ENCODE measurements around the gene ZNF605. TPM values are rescaled to one million over a fixed set of nuclear protein-coding genes. Genes with fewer than 3 reads are reported as not detected.

Gene ZNF605
- 6.2 and 12.3 TPM in 2 replicates for total RNA-seq

DNA sequence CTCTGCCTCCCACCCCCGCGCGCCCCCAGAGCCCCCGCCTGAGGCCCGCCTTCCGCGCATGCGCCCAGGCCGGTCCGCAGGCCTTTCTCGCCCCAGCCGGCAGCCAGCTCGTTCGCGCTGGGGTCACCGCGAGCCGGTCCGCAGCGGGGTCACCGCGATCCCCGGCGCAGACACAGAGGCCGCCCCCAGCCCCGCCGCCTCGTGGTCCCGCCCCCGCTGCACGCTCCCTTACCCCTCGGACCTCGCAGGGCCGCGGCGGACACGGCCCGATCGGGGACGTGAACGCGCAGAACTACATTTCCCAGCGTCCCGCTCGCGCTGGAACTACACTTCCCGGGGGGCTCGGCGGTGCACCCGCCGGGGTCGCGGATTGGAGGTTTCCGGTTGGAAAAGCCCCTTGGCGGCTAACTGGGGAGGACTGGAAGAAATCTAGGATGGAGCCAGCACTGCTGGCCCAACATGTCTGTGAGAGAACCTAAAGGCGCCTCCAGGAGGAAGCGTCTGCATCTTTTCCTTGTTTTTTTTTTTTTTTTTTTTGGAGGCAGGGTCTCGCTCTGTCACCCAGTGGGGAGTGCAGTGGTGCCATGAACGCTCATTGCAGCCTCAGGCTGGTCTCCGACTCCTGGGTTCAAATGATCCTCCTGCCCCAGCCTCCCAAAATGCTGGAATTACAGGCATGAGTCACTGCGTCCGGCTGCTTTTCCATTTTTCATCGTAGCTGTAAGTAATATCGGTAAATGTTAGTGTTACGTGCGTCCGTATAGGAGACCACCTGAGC is at the start of gene ZNF605:
Gene ZNF605 (minus strand): TSS at position 296 of the 778 bp plus-strand sequence. CDS start 10,671 bp downstream, outside the sequence.

DNA sequence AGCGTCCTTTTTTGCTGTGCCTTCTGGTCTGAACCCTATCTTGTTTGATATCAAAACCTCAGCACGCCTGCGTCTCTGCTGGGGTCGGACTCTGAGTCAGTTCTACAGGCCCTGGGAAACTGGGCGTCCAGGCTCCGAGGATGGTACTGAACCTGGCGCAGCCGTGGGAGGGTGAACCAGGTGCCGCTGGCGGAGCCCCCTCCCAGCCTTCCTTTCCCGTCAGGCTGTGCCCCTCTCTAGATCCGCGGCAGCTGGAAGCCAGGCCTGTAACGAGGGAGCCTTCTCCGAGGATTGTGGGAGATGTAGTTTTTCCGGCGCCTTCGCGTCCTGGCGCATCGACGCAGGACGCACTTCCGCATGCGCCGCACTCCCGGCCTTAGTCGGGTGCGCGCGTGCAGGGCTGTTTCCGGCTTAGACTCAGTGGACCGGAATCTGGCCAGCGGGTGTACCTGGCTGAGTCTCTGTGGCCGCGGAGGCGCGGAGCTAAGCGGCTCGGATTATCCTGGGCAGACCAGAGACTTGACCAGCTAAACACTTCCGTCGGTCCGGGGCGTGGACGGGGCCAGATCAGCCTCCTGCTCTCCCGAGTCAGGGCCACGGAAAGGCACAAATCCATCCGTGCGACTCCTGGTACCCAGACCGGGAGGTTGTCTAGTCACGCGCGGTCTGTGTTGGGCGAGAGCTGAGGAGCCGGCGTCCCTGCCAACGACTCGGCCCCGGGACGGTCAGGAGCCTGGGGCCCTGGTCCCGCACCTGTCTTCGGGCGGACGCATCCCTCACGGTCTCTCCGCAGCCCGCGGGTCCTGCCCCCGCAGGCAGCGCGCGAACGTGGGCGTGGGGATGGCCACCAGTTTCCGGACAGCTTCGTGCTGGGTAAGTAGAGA is 30.1 kb upstream of the ZNF605 start, which contains the start of gene ZNF26:
Gene ZNF26 (plus strand): TSS at position 367 of the 884 bp plus-strand sequence. CDS start 474 bp downstream, at position 841.

DNA sequence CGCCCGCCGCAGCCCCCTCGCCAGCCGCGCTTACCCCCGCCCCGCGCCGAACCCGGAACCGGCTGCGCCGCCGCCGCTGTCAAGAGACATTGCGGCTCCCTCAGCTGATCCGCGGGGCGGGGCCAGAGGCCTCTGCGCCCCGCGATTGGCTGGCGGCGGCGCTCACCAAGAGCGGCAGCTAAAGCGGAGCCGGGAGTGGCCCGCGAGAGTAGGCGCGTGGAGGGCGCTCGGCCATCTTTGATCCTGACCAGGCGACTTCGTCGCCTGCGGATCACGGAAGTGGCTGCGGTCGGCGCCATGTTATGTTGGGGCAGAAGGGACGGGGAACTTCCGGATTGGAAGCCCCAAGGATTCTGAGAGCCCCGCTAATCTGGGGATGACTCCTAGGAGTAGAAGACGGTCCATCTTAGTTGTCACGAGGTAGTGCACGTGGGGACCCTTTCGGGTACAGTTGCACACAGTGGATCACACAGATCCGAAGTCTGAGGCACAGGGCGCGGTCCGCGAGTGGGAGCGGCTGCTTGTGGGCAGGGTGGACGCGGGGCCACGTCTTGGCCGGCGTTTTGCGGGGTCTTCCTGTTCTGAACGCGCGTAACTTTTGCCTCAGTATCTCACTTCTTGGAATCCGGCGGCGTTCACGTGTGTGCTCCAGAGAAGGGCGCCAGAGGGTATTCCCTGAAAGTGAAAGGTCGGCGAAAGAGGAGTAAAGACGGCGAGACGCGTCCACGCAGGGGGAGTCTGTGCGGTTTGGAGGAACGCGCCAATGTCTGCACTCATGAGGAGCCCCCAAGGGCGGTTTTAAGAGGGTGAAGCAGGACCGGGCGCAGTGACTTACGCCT is 68.4 kb downstream of the ZNF605 start, which contains the start of gene CHFR:
Gene CHFR (minus strand): TSS at position 93 of the 839 bp plus-strand sequence. CDS start 277 bp downstream, outside the sequence.

Small RNAs within 50 kb of the gene (small RNA-seq; reads per million reads assigned to genes)
- gene RNU4ATAC12P, result not detected

Other genes with a start within 250 kb of the ZNF605 start
- 63.7 and 66.8 TPM in 2 replicates for gene PGAM5, start 245.5 kb downstream of the ZNF605 start, total RNA-seq
- gene ANKLE2, start 194.5 kb downstream of the ZNF605 start, total RNA-seq, result 72.5 and 82.3 TPM in 2 replicates
- 93.4 and 100 TPM in 2 replicates for gene GOLGA3, start 127.4 kb downstream of the ZNF605 start, total RNA-seq
- gene CHFR, start 68.7 kb downstream of the ZNF605 start, total RNA-seq, result 50.3 and 59.4 TPM in 2 replicates
- gene ZNF26, start 30.1 kb upstream of the ZNF605 start, total RNA-seq, result 15.7 and 23.2 TPM in 2 replicates
- 30.4 and 31.4 TPM in 2 replicates for gene ZNF84, start 81.2 kb upstream of the ZNF605 start, total RNA-seq
- gene ZNF140, start 124.6 kb upstream of the ZNF605 start, total RNA-seq, result 20.9 and 21.9 TPM in 2 replicates
- gene ZNF891, start 174.0 kb upstream of the ZNF605 start, total RNA-seq, result 0.86 and 0.98 TPM in 2 replicates
- 3.2 and 4.2 TPM in 2 replicates for gene ZNF10, start 174.3 kb upstream of the ZNF605 start, total RNA-seq
- gene ZNF268, start 225.2 kb upstream of the ZNF605 start, total RNA-seq, result 21.9 and 23.8 TPM in 2 replicates